Lower lobe of right lung (tissue), 2 donors: ENCODE measurements around the gene MCRIP2. TPM values are rescaled to one million over a fixed set of nuclear protein-coding genes. Genes with fewer than 3 reads are reported as not detected.

Experiments
- ATAC-seq, 2 donors: fragments of 200-7000 bp; cut with Tn5 transposase; one replicate each; pipeline ENCODE4 v1.9.1; 2020 to 2022; ENCODE audit warnings: mild to moderate bottlenecking in 2 of 2, moderate library complexity in 2 of 2
- DNase-seq: peaks from one replicate; pipeline ENCODE4 v3.0.0-alpha.2; 2020
- H3K27ac ChIP-seq: fragments of 200-600 bp; one replicate; pipeline ENCODE4 v1.8.0; 2022
- H3K27me3 ChIP-seq: fragments of 200-600 bp; one replicate; pipeline ENCODE4 v1.8.0; 2022; ENCODE audit warnings: low read depth
- H3K36me3 ChIP-seq: fragments of 200-600 bp; one replicate; pipeline ENCODE4 v1.8.0; 2022; ENCODE audit warnings: mild to moderate bottlenecking
- H3K4me1 ChIP-seq: fragments of 200-600 bp; one replicate; pipeline ENCODE4 v1.8.0; 2022
- H3K4me3 ChIP-seq: fragments of 200-600 bp; one replicate; pipeline ENCODE4 v1.8.0; 2022; ENCODE audit warnings: mild to moderate bottlenecking
- H3K9me3 ChIP-seq: fragments of 200-600 bp; one replicate; pipeline ENCODE4 v1.8.0; 2022
- CTCF ChIP-seq: fragments of 200-600 bp; IDR thresholded peaks from one replicate; pipeline ENCODE4 v1.8.0; 2022; ENCODE audit warnings: antibody characterized with exemption, mild to moderate bottlenecking
- intact Hi-C: fragments of 100-400 bp; cut with DNase I; formaldehyde crosslinking; loops from one replicate; pipeline ENCODE4 v1.11.0; 2022
- total RNA-seq: library from RNA; stranded (reverse); fragmentation: NEBNext Ultra II Directional; extraction: Animal tissue kit (Norgen Biotek cat#: 25700); gene quantifications from one replicate; pipeline ENCODE4 v1.2.1, GENCODE V29; 2021
- donor health status: DM: no; HTN: yes; CAD: no; lungs with severe emphysema.

Gene MCRIP2
- total RNA-seq, 1 donor from 2014 or later, result 47.7 TPM

DNA sequence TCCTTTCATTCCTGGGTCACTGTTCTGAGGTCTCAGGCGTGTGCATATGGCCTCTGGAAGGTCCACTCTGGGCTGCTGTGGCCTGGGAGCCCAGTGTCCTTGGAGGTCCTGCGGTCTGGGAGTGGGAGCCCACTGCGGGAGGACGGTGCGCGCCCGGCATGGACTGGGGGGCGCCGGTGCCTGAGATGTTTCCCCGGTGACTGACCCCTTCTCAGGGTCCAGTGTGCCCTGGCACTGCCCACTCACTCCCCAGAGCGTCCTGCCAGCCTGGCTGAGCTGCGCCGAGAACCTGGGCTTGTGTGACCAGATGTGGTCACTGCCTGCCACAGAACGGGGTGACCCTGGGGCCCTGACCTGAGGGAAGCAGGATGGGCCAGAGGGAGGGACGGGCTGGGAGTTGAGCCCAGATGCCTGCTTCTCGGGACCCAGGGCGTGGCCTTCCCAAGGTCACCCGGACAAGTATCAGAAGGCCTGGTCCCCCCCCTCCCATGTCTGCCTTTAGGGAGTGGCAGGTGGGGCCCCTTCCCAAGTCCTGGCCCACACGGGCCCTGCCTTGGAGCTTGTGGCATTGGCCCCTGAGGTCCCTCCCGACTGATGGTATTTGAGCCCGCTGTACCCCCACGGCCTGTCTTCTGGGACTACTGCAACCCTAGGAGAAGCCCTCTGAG, 32.7 kb downstream of the MCRIP2 start:
- no peak for TF ChIP-seq CTCF
- peaks cover 11% of the 10 kb centered on the region for H3K27me3 ChIP-seq
- no peaks in the 10 kb centered on the region for H3K9me3 ChIP-seq
- H3K4me3 ChIP-seq, result no peak overlapping the region
- DNase-seq (no peak), ATAC-seq (no peak)
- intact Hi-C loops, result no loop called here
- H3K36me3 ChIP-seq, result peaks cover 47% of the 10 kb centered on the region
- no peak overlapping the region for H3K27ac ChIP-seq
- H3K4me1 ChIP-seq, result peaks cover 20% of the 10 kb centered on the region

GRCh38 chr16:674968-675883, 33.6 kb downstream of the MCRIP2 start, which contains the start of gene RHBDL1:
TSS of gene RHBDL1 (plus strand) at chr16:675671. CDS start at chr16:675791, 120 bp downstream.
- peaks cover 39% of the 10 kb centered on the region for H3K36me3 ChIP-seq
- H3K4me1 ChIP-seq, result peaks cover 19% of the 10 kb centered on the region
- no peak within 1 kb of the TSS for H3K27ac ChIP-seq
- ATAC-seq (no peak), DNase-seq (peak; percentile 68)
- H3K27me3 ChIP-seq, result peaks cover 11% of the 10 kb centered on the region
- TF ChIP-seq CTCF, result no peak
- intact Hi-C loops, result no loop called here
- peak within 1 kb of the TSS; percentile 41 for H3K4me3 ChIP-seq
- H3K9me3 ChIP-seq, result no peaks in the 10 kb centered on the region

GRCh38 chr16:675884-676564, 34.4 kb downstream of the MCRIP2 start:
- DNase-seq (no peak), ATAC-seq (no peak)
- Histone ChIP-seq H3K4me3 (peak overlapping the region; percentile 41), H3K27me3 (peaks cover 11% of the 10 kb centered on the region), H3K9me3 (no peaks in the 10 kb centered on the region), H3K36me3 (peaks cover 31% of the 10 kb centered on the region), H3K4me1 (peaks cover 23% of the 10 kb centered on the region), H3K27ac (no peak overlapping the region)
- no peak for TF ChIP-seq CTCF
- intact Hi-C loops, result no loop called here

- Histone ChIP-seq H3K4me3 (no peak overlapping the region), H3K27ac (no peak overlapping the region), H3K4me1 (peaks cover 28% of the 10 kb centered on the region), H3K36me3 (peaks cover 29% of the 10 kb centered on the region), H3K27me3 (peaks cover 11% of the 10 kb centered on the region), H3K9me3 (no peaks in the 10 kb centered on the region)
- no peak for TF ChIP-seq CTCF
- no peak for DNase-seq
- no peak for ATAC-seq
- intact Hi-C loops, result no loop called here
These were observed 34.9 kb downstream of the MCRIP2 start for GRCh38 chr16:676565-676902.

DNA sequence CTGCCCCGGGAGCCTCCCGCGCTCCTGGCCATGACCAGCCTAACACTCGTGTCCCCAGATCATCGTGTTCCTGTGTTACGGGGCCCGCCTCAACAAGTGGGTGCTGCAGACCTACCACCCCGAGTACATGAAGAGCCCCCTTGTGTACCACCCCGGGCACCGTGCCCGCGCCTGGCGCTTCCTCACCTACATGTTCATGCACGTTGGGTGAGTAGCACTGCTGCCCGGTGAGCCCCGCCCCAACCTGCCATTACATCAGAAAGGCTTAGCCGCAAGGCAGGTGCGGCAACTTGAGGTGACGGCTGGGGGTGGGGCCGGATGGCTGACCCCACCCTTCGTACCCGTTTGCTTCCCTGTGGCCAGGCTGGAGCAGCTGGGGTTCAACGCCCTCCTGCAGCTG, 35.3 kb downstream of the MCRIP2 start:
- TF ChIP-seq CTCF, result no peak
- H3K9me3 ChIP-seq, result no peaks in the 10 kb centered on the region
- peaks cover 11% of the 10 kb centered on the region for H3K27me3 ChIP-seq
- peak; percentile 83 for DNase-seq
- no peak overlapping the region for H3K27ac ChIP-seq
- ATAC-seq, result no peak
- H3K4me1 ChIP-seq, result peaks cover 32% of the 10 kb centered on the region
- intact Hi-C loops, result no loop called here
- H3K4me3 ChIP-seq, result peak overlapping the region; percentile 19
- H3K36me3 ChIP-seq, result peaks cover 29% of the 10 kb centered on the region
